ENCODE results near the gene CNOT1.

The CNOT1 gene

DNA sequence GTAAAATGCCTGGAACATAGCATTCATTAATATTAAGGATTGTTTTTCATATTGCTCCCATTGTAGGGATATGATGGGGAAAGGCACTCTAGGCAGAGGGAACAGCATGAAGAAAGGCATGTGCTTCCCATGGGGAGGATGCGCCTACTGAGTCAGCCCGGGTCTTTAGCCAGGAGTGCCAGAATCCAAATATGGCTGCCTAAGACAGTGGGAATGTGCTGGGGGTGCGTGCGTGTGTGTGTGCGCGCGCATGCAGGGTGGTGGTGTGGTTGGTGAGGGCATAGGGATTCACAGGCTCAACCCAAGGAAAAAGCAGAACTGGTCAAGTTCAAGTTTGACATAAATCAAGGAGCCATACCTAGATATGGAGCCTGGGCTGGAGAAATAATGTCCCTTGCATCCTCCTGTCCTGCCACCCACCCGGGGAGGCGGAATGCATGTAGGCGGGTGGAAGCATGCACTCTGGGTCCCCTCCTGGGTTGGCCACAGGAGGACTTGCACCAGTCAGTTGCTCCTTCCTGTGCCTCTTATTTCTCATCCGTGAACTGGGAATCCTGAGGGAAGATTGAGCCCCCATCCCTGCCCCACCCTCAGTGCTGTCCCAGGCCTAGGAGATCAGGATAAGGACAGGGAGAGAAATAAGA lies 148.3 kb downstream of the CNOT1 start:
- no peak for DNase-seq (ENCODE audit: low spot score)

GRCh38 chr16:58478427-58478826 lies 151.2 kb downstream of the CNOT1 start:
- no peak for DNase-seq (ENCODE audit: low spot score)

- DNase-seq (ENCODE audit: low spot score) = no peak
These were observed 152.8 kb downstream of the CNOT1 start for GRCh38 chr16:58476791-58477190.

GRCh38 chr16:58475091-58475619 lies 154.5 kb downstream of the CNOT1 start:
- no peak for DNase-seq (ENCODE audit: low spot score)

- DNase-seq (ENCODE audit: low spot score) = no peak
These were observed 155.3 kb downstream of the CNOT1 start for GRCh38 chr16:58474296-58474695.

- no peak for DNase-seq (ENCODE audit: low spot score)
These were observed 156.8 kb downstream of the CNOT1 start for GRCh38 chr16:58472827-58473226.

DNA sequence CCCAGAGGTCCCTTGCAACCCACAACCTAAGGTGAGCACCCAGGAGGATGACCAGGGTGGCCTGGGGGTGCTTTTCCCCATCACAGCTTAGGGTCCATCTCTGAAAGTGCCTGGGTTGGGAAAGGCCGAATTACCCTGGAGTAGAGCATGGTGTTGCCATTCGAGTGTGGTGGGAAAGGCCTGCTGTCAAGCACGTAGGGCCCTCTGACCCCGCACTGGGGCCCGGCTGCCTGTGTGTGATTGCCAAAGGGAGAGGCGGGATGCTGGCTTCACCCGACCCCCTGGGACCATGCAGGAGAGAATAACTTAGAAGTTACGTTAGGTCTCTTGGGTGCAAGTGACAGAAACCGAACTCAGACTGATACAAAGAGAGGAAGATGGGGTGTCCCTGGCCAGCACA lies 157.4 kb downstream of the CNOT1 start:
- DNase-seq (ENCODE audit: low spot score) = no peak

DNA sequence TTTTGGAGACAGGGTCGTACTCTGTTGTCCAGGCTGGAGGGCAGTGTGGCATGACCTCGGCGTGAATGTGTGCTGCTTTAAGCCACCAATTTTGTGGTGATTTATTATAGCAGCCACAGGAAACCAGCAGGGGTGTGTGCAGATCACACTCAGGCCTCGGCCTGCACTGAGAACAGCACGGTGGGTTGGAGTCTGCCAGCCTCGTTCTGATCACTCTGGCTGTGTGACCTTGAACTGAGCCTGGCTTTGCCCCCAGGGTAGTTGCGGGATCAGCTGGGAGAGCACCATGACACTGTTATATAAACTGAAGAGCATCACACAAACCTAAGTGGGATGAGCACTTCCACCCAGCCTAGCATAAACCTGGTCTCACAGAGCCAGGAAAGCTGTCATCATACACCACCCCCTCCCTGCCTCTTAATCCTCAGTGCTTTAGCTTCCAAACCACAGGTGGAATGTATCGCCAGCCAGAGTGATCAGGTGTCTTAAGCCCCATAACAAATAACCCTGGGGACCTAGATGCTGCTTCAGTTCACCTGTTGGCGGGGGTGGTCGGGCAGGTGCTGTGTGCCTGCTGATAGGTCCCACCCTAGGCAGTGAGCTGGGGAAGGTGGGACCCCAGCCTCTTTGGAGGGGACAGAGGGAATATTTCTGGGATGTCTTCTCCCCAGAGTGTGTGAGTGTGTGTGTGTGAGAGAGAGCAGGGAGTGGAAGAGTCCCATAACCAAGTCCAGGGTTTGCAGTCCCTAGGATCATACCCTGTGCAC lies 158.2 kb downstream of the CNOT1 start:
- no peak for DNase-seq (ENCODE audit: low spot score)
